ENCODE results near the gene ARHGAP33. TPM values are rescaled to one million over a fixed set of nuclear protein-coding genes. Genes with fewer than 3 reads are reported as not detected.

The ARHGAP33 gene
- total and polyA plus RNA-seq, 2 donors (not counting 1 experiment from before 2014, with no cell fraction given) = 0.58 to 2.3 TPM

DNA sequence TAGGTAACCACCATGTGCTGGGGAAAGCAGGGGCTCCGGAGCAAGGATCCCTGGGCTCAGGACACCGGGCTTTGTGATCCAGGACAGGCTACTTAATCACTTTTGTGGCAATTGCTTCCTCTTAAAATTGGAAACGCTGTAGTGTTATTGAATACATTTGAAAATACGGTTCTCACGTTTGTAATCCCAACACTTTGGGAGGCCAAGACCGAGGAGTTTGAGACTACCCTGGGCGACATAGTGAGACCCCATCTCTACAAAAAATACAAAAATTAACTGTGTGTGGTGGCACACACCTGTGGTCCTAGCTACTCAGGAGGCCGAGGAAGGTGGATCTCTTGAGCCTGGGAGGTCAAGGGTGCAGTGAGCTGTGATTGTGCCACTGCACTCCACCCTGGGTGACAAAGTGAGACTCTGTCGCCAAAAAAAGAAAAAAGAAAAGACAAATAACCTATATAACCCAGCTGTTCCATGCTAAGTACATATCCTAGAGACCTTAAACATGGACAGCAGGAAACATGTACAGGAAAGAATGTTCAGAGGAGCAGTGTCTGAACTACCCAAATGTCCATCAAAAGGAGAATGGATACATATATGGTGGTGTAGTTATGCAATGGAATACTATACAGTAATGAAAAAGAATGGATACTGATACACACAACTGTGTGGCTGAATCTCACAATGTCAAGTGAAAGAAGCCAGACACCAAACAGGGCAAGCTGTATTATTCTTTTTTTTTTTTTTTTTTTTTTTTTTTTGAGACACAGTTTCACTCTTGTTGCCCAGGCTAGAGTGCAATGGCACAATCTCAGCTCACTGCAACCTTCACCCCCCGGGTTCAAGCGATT, 37.9 kb downstream of the ARHGAP33 start:
- Histone ChIP-seq H3K79me2 (ENCODE audit: control insufficient read depth, insufficient read depth, low read length) (no peaks in the 10 kb centered on the region), H3K4me3 (replicated peaks in 1 of 4; ENCODE audit: control extremely low read depth in 1 of 4, insufficient read depth in 1 of 4, low read depth in 3 of 4, low read length in 4 of 4) (no peak overlapping the region), H3K9me3 (ENCODE audit: control insufficient read depth, insufficient read depth, low read depth, low read length) (no peaks in the 10 kb centered on the region), H2AFZ (ENCODE audit: low read length) (no peak overlapping the region), H3K27me3 (ENCODE audit: control insufficient read depth, insufficient read depth, low read length) (peaks cover 5% of the 10 kb centered on the region), H3K27ac (ENCODE audit: insufficient read depth, low read length) (no peak overlapping the region), H3K4me1 (ENCODE audit: control insufficient read depth, extremely low read depth, insufficient read depth, low read length) (no peaks in the 10 kb centered on the region), H3K36me3 (ENCODE audit: control insufficient read depth, insufficient read depth, low read length) (no peaks in the 10 kb centered on the region), H3K9ac (ENCODE audit: insufficient read depth, low read length) (no peak overlapping the region), H3K4me2 (ENCODE audit: extremely low read depth, insufficient read depth, low read length) (no peak overlapping the region), H4K20me1 (ENCODE audit: control insufficient read depth, extremely low read depth, insufficient read depth, low read length) (no peaks in the 10 kb centered on the region)
- DNase-seq (ENCODE audit: low read depth in 2 of 2) = no peak
- no peak for TF ChIP-seq EZH2 (IDR thresholded peaks at IDR 0.05; ENCODE audit: low read length, missing control alignments)
- TF ChIP-seq, protein P1, sequence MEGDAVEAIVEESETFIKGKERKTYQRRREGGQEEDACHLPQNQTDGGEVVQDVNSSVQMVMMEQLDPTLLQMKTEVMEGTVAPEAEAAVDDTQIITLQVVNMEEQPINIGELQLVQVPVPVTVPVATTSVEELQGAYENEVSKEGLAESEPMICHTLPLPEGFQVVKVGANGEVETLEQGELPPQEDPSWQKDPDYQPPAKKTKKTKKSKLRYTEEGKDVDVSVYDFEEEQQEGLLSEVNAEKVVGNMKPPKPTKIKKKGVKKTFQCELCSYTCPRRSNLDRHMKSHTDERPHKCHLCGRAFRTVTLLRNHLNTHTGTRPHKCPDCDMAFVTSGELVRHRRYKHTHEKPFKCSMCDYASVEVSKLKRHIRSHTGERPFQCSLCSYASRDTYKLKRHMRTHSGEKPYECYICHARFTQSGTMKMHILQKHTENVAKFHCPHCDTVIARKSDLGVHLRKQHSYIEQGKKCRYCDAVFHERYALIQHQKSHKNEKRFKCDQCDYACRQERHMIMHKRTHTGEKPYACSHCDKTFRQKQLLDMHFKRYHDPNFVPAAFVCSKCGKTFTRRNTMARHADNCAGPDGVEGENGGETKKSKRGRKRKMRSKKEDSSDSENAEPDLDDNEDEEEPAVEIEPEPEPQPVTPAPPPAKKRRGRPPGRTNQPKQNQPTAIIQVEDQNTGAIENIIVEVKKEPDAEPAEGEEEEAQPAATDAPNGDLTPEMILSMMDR (conservative IDR thresholded peaks at IDR 0.05 in 1 of 2, IDR thresholded peaks at IDR 0.05 in 1 of 2; ENCODE audit: low read depth in 1 of 2, low read length in 2 of 2) = no peak

DNA sequence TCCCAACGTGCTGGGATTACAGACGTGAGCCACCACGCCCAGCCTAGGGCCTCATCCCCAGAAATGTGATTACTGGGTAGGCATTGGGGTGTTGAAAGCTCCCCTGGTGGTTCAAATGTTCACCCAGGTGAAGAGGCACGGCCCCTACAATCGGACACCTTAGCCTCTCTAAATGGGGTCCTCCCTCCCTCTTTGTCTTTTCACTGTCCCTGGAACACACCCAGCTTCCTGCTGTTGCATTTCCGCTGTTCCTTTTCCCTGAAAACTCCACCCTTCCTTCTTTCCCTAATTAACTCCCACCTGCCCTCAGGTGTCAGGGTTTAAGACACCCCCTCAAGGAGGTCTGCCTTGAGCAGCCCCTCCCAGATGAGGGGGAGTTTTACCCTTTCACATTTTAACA, 40.9 kb downstream of the ARHGAP33 start:
- no peaks in the 10 kb centered on the region for H3K79me2 ChIP-seq (ENCODE audit: control insufficient read depth, insufficient read depth, low read length)
- H3K27me3 ChIP-seq (ENCODE audit: control insufficient read depth, insufficient read depth, low read length) = peaks cover 4% of the 10 kb centered on the region
- no peaks in the 10 kb centered on the region for H3K4me1 ChIP-seq (ENCODE audit: control insufficient read depth, extremely low read depth, insufficient read depth, low read length)
- no peaks in the 10 kb centered on the region for H3K9me3 ChIP-seq (ENCODE audit: control insufficient read depth, insufficient read depth, low read depth, low read length)
- H3K27ac ChIP-seq (ENCODE audit: insufficient read depth, low read length) = no peak overlapping the region
- no peak overlapping the region for H2AFZ ChIP-seq (ENCODE audit: low read length)
- H3K9ac ChIP-seq (ENCODE audit: insufficient read depth, low read length) = no peak overlapping the region
- no peak for DNase-seq (ENCODE audit: low read depth in 2 of 2)
- TF ChIP-seq, protein P1 (conservative IDR thresholded peaks at IDR 0.05 in 1 of 2, IDR thresholded peaks at IDR 0.05 in 1 of 2; ENCODE audit: low read depth in 1 of 2, low read length in 2 of 2) = no peak
- TF ChIP-seq EZH2 (IDR thresholded peaks at IDR 0.05; ENCODE audit: low read length, missing control alignments) = no peak
- H3K4me2 ChIP-seq (ENCODE audit: extremely low read depth, insufficient read depth, low read length) = no peak overlapping the region
- no peaks in the 10 kb centered on the region for H3K36me3 ChIP-seq (ENCODE audit: control insufficient read depth, insufficient read depth, low read length)
- H3K4me3 ChIP-seq (replicated peaks in 1 of 4; ENCODE audit: control extremely low read depth in 1 of 4, insufficient read depth in 1 of 4, low read depth in 3 of 4, low read length in 4 of 4) = no peak overlapping the region
- H4K20me1 ChIP-seq (ENCODE audit: control insufficient read depth, extremely low read depth, insufficient read depth, low read length) = no peaks in the 10 kb centered on the region

DNA sequence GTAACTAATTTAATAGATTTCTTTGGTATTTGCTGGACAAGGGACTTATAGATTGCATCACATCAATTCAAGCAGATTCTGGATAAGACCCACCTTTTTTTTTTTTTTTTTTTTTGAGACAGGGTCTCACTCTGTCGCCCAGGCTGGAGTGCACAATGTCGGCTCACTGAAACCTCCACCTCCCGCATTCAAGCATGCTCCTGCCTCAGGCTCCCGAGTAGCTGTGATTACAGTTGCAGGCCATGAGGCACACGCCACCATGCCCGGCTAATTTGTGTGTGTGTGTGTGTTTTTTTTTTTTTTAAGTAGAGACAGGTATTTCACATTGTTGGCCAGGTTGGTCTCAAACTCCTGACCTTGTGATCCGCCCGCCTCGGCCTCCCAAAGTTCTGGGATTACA, 41.5 kb downstream of the ARHGAP33 start:
- Histone ChIP-seq H2AFZ (ENCODE audit: low read length) (no peak overlapping the region), H4K20me1 (ENCODE audit: control insufficient read depth, extremely low read depth, insufficient read depth, low read length) (no peaks in the 10 kb centered on the region), H3K9me3 (ENCODE audit: control insufficient read depth, insufficient read depth, low read depth, low read length) (no peaks in the 10 kb centered on the region), H3K79me2 (ENCODE audit: control insufficient read depth, insufficient read depth, low read length) (no peaks in the 10 kb centered on the region), H3K36me3 (ENCODE audit: control insufficient read depth, insufficient read depth, low read length) (no peaks in the 10 kb centered on the region), H3K4me3 (replicated peaks in 1 of 4; ENCODE audit: control extremely low read depth in 1 of 4, insufficient read depth in 1 of 4, low read depth in 3 of 4, low read length in 4 of 4) (no peak overlapping the region), H3K9ac (ENCODE audit: insufficient read depth, low read length) (no peak overlapping the region), H3K4me2 (ENCODE audit: extremely low read depth, insufficient read depth, low read length) (no peak overlapping the region), H3K4me1 (ENCODE audit: control insufficient read depth, extremely low read depth, insufficient read depth, low read length) (no peaks in the 10 kb centered on the region), H3K27ac (ENCODE audit: insufficient read depth, low read length) (no peak overlapping the region), H3K27me3 (ENCODE audit: control insufficient read depth, insufficient read depth, low read length) (no peaks in the 10 kb centered on the region)
- DNase-seq (ENCODE audit: low read depth in 2 of 2) = no peak
- TF ChIP-seq EZH2 (IDR thresholded peaks at IDR 0.05; ENCODE audit: low read length, missing control alignments) = no peak
- TF ChIP-seq, protein P1 (conservative IDR thresholded peaks at IDR 0.05 in 1 of 2, IDR thresholded peaks at IDR 0.05 in 1 of 2; ENCODE audit: low read depth in 1 of 2, low read length in 2 of 2) = no peak
